ENCODE measurements around the gene ZEB2.

GRCh38 chr2:144362401-144362800 lies 157.5 kb downstream of the ZEB2 start:
- TF ChIP-seq, protein P1, sequence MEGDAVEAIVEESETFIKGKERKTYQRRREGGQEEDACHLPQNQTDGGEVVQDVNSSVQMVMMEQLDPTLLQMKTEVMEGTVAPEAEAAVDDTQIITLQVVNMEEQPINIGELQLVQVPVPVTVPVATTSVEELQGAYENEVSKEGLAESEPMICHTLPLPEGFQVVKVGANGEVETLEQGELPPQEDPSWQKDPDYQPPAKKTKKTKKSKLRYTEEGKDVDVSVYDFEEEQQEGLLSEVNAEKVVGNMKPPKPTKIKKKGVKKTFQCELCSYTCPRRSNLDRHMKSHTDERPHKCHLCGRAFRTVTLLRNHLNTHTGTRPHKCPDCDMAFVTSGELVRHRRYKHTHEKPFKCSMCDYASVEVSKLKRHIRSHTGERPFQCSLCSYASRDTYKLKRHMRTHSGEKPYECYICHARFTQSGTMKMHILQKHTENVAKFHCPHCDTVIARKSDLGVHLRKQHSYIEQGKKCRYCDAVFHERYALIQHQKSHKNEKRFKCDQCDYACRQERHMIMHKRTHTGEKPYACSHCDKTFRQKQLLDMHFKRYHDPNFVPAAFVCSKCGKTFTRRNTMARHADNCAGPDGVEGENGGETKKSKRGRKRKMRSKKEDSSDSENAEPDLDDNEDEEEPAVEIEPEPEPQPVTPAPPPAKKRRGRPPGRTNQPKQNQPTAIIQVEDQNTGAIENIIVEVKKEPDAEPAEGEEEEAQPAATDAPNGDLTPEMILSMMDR (IDR thresholded peaks at IDR 0.05): no peak
- TF ChIP-seq POLR2A (IDR thresholded peaks at IDR 0.05): no peak
